Measurements from ENCODE around the gene DUSP7. TPM values are rescaled to one million over a fixed set of nuclear protein-coding genes. Genes with fewer than 3 reads are reported as not detected.

The DUSP7 gene, protein sequence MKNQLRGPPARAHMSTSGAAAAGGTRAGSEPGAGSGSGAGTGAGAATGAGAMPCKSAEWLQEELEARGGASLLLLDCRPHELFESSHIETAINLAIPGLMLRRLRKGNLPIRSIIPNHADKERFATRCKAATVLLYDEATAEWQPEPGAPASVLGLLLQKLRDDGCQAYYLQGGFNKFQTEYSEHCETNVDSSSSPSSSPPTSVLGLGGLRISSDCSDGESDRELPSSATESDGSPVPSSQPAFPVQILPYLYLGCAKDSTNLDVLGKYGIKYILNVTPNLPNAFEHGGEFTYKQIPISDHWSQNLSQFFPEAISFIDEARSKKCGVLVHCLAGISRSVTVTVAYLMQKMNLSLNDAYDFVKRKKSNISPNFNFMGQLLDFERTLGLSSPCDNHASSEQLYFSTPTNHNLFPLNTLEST
- total RNA-seq (2013), result 26.8 TPM
- polyA plus RNA-seq (10 to 100 TPM in 1 of 3 donors, 1 to 10 TPM in 2; 2.8 to 36.8 (median 3.9) TPM), polyA minus RNA-seq (41.0 and 62.9 TPM in 2 replicates), total RNA-seq (2.5 to 50.3 (median 19.5) reads per million in 11 experiments)

DNA sequence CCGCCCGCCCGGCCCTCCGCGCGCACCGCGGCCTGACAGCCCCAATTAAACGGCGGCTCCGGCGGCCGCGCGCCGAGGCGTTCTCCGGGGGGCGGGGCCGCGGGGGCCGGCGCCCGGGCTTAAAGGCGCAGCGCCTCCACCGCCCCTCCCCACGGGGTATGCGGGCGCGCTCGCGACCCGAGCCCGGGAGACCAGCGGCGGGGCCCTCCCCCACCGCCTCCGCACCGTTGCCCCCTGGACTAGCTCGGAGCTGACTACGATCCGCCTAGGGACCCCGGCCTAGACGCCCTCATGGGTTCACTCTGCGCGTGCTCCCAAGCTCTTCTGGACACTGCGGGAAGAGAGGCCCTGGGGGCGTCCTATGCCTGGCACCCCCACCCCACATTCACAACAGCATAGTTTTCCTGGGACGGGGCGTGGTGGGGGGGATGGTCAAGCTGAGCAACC lies at the start of gene DUSP7:
Gene DUSP7, minus strand, starts transcription at position 51 of the 447 bp plus-strand sequence. CDS start 205 bp downstream, outside the sequence.
- peak; percentile 24 to 44 (median 29) for DNase-seq
- Histone ChIP-seq H3K4me2 (replicated peaks; ENCODE audit: extremely low read depth, low read length, poor library complexity, severe bottlenecking) (peak within 1 kb of the TSS; percentile 98), H3K9ac (ENCODE audit: insufficient read depth, low read length, poor library complexity, severe bottlenecking) (peak within 1 kb of the TSS; percentile 86), H3K4me1 (ENCODE audit: control insufficient read depth in 1 of 2, insufficient read depth in 2 of 2, low read length in 2 of 2) (peaks cover 54 to 60% of the 10 kb centered on the region in 2 donors), H3K9me3 (replicated peaks in 1 of 2; ENCODE audit: control insufficient read depth in 1 of 2, insufficient read depth in 1 of 2, low read length in 2 of 2) (no peaks in the 10 kb centered on the region), H3K27ac (ENCODE audit: low read depth in 1 of 2, low read length in 2 of 2) (peak within 1 kb of the TSS; percentile 88 to 92), H3K4me3 (replicated peaks in 1 of 3; ENCODE audit: low read depth in 2 of 3, low read length in 3 of 3) (peak within 1 kb of the TSS; percentile 89 to 99 (median 94)), H2AFZ (ENCODE audit: insufficient read depth, low read depth, low read length, poor library complexity, severe bottlenecking) (peak within 1 kb of the TSS; percentile 84), H4K20me1 (ENCODE audit: insufficient read depth, low read length) (peaks cover 42% of the 10 kb centered on the region), H3K27me3 (ENCODE audit: control insufficient read depth in 2 of 2, insufficient read depth in 2 of 2, low read length in 2 of 2) (no peaks in the 10 kb centered on the region), H3K79me2 (ENCODE audit: insufficient read depth, low read length) (peaks cover 50% of the 10 kb centered on the region), H3K36me3 (replicated peaks in 1 of 2; ENCODE audit: control insufficient read depth in 1 of 2, insufficient read depth in 2 of 2, low read length in 2 of 2) (peaks cover 15 to 18% of the 10 kb centered on the region in 2 donors)
- H3K9me3 Mint-ChIP-seq, result peaks cover 0 to 1% (median 0%) of the 10 kb centered on the region in 7 donors
- peak within 1 kb of the TSS; percentile 96 to 97 (median 96) for H3K27ac Mint-ChIP-seq
- H3K36me3 Mint-ChIP-seq, result peaks cover 16 to 27% of the 10 kb centered on the region in 2 donors
- H3K4me3 Mint-ChIP-seq, result peak within 1 kb of the TSS; percentile 91 to 96
- intact Hi-C loops (cut with micrococcal nuclease), result loop anchor here (2.0 to 5.0 kb wide), 4 partner anchors 64 to 114 kb away; partner anchors contain the start of genes PARP3 (in 1 of the 2), POC1A (in 1 of the 2) and RRP9 (in 1 of the 2)
- TF ChIP-seq, protein P1, sequence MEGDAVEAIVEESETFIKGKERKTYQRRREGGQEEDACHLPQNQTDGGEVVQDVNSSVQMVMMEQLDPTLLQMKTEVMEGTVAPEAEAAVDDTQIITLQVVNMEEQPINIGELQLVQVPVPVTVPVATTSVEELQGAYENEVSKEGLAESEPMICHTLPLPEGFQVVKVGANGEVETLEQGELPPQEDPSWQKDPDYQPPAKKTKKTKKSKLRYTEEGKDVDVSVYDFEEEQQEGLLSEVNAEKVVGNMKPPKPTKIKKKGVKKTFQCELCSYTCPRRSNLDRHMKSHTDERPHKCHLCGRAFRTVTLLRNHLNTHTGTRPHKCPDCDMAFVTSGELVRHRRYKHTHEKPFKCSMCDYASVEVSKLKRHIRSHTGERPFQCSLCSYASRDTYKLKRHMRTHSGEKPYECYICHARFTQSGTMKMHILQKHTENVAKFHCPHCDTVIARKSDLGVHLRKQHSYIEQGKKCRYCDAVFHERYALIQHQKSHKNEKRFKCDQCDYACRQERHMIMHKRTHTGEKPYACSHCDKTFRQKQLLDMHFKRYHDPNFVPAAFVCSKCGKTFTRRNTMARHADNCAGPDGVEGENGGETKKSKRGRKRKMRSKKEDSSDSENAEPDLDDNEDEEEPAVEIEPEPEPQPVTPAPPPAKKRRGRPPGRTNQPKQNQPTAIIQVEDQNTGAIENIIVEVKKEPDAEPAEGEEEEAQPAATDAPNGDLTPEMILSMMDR (IDR thresholded peaks at IDR 0.05), result no peak
- under 1% methylated on average over 40 of the region's 51 CpGs for WGBS (ENCODE audit: insufficient coverage)
- peaks cover 0 to 6% (median 0%) of the 10 kb centered on the region in 3 donors for H3K27me3 Mint-ChIP-seq (ENCODE audit: low read depth in 3 of 3)
- peaks cover 53% of the 10 kb centered on the region for H3K4me1 Mint-ChIP-seq
